GM20000 (cell line): ENCODE results near the gene BDKRB1.

Experiments used
- DNase-seq: peaks from one replicate; pipeline ENCODE4 v3.0.0; 2012; ENCODE audit warnings: low spot score
- TF ChIP-seq, protein P1 (sequence below): IDR thresholded peaks from 2 replicates; pipeline ENCODE4 v1.5.1; 2012; ENCODE audit warnings: mild to moderate bottlenecking, control low read depth; ENCODE audit errors: extremely low read depth, missing control alignments

Gene BDKRB1

DNA sequence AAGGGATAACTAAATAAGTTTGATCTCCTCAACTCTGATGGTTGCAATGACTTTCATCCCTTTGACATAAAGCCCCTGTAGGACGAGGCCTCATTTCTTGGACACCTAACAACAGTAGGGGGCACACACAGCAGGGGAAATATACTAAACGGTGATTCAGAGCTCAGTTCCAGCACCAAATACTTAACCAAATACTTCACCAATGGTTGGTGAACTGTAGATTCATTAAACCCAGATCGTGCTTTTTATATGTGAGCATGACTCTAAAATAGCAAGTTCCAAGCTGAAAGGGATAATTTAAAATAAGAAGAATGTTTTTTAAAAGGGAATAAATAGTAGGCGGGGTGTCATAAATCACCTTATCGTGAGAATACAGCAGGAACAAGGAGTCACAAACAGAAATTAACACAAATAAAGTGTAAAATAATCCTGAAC is 53.9 kb downstream of the BDKRB1 start:
- no peak for DNase-seq

DNA sequence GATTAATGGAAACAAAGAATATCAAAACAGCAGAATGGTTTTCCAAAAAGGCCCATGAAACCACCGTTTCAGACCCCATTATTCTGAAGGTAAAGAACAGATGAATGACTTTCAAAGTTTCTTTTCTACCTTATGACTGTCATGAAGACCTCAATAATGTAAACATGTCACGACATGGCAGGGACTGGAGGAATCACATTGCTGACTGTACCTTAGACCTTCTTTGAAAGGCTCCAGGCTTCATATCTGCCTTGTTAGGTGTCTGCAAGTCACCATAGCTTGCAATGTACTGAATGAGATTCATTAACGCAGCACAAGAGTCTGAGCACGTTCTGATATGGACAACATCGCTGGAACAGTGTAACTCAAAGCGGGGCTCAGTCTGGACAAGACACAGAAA is 54.9 kb downstream of the BDKRB1 start:
- TF ChIP-seq, protein P1, sequence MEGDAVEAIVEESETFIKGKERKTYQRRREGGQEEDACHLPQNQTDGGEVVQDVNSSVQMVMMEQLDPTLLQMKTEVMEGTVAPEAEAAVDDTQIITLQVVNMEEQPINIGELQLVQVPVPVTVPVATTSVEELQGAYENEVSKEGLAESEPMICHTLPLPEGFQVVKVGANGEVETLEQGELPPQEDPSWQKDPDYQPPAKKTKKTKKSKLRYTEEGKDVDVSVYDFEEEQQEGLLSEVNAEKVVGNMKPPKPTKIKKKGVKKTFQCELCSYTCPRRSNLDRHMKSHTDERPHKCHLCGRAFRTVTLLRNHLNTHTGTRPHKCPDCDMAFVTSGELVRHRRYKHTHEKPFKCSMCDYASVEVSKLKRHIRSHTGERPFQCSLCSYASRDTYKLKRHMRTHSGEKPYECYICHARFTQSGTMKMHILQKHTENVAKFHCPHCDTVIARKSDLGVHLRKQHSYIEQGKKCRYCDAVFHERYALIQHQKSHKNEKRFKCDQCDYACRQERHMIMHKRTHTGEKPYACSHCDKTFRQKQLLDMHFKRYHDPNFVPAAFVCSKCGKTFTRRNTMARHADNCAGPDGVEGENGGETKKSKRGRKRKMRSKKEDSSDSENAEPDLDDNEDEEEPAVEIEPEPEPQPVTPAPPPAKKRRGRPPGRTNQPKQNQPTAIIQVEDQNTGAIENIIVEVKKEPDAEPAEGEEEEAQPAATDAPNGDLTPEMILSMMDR: no peak
- no peak for DNase-seq

More for the DNA sequence above, 53.9 kb downstream of the BDKRB1 start:
- TF ChIP-seq, protein P1: no peak
